ENCODE results near the gene TM9SF4. TPM values are rescaled to one million over a fixed set of nuclear protein-coding genes. Genes with fewer than 3 reads are reported as not detected.

The TM9SF4 gene
- polyA plus RNA-seq, 1 donor (not counting 4 experiments of a cell fraction or from before 2014, with no cell fraction given), result 49.4 TPM

- no peak for TF ChIP-seq CTCF (optimal IDR thresholded peaks at IDR 0.05 in 1 of 3, IDR thresholded peaks at IDR 0.05 in 1 of 3, conservative IDR thresholded peaks at IDR 0.05 in 1 of 3; ENCODE audit: extremely low read depth in 1 of 3, insufficient read depth in 2 of 3, low read length in 3 of 3)
- no peak for TF ChIP-seq EZH2 (IDR thresholded peaks at IDR 0.05; ENCODE audit: low read length)
- Histone ChIP-seq H3K4me1 (ENCODE audit: control insufficient read depth, extremely low read depth, insufficient read depth, low read length) (no peaks in the 10 kb centered on the region), H3K9me3 (ENCODE audit: control insufficient read depth, low read depth, low read length) (no peaks in the 10 kb centered on the region), H3K4me2 (ENCODE audit: control insufficient read depth, extremely low read depth, insufficient read depth, low read depth, low read length) (no peak overlapping the region), H2AFZ (ENCODE audit: control insufficient read depth, low read length) (no peak overlapping the region), H3K79me2 (ENCODE audit: control insufficient read depth, insufficient read depth, low read length) (no peaks in the 10 kb centered on the region), H3K9ac (ENCODE audit: control insufficient read depth, extremely low read depth, insufficient read depth, low read length) (no peak overlapping the region), H3K9me1 (ENCODE audit: control insufficient read depth, extremely low read depth, insufficient read depth, low read length) (no peaks in the 10 kb centered on the region), H3K36me3 (ENCODE audit: control insufficient read depth in 2 of 2, extremely low read depth in 1 of 2, insufficient read depth in 2 of 2, low read length in 2 of 2) (no peaks in the 10 kb centered on the region), H3K4me3 (ENCODE audit: control insufficient read depth in 2 of 3, extremely low read depth in 1 of 3, insufficient read depth in 2 of 3, low read depth in 1 of 3, low read length in 3 of 3) (no peak overlapping the region), H3K27ac (ENCODE audit: control insufficient read depth, insufficient read depth, low read length) (no peak overlapping the region), H4K20me1 (ENCODE audit: control insufficient read depth, extremely low read depth, insufficient read depth, low read length) (no peaks in the 10 kb centered on the region), H3K27me3 (ENCODE audit: control insufficient read depth, extremely low read depth, insufficient read depth, low read length) (peaks cover 12% of the 10 kb centered on the region)
- dilution Hi-C loops (cut with MboI; ENCODE audit: extremely low pct_ligation_motif_present, low sequenced_read_pairs), result no loop called here
- DNase-seq (ENCODE audit: low read depth, low spot score) (no peak), FAIRE-seq (no peak)
These were observed 29.8 kb upstream of the TM9SF4 start for GRCh38 chr20:32079655-32080109.

DNA sequence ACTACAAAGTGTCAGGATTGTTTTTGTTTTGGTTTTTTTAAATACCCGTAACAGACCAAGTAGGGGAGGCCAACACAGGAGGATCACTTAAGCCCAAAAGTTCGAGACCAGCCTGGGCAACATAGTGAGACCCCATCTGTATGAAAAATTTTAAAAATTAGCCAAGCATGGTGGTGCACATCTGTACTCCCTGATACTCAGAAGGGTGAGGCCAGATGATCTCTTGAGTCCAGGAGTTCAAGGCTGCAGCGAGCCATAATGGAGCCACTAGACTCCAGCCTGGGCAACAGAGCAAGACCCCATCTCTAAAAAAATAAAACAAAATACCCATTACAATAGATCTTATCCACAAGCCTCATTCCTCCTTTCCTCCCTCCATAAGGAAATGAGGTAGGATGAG, 28.7 kb upstream of the TM9SF4 start:
- FAIRE-seq, result no peak
- no peak overlapping the region for H2AFZ ChIP-seq (ENCODE audit: control insufficient read depth, low read length)
- H3K4me3 ChIP-seq (ENCODE audit: control insufficient read depth in 2 of 3, extremely low read depth in 1 of 3, insufficient read depth in 2 of 3, low read depth in 1 of 3, low read length in 3 of 3), result no peak overlapping the region
- H3K9me3 ChIP-seq (ENCODE audit: control insufficient read depth, low read depth, low read length), result no peaks in the 10 kb centered on the region
- H4K20me1 ChIP-seq (ENCODE audit: control insufficient read depth, extremely low read depth, insufficient read depth, low read length), result no peaks in the 10 kb centered on the region
- TF ChIP-seq CTCF (optimal IDR thresholded peaks at IDR 0.05 in 1 of 3, IDR thresholded peaks at IDR 0.05 in 1 of 3, conservative IDR thresholded peaks at IDR 0.05 in 1 of 3; ENCODE audit: extremely low read depth in 1 of 3, insufficient read depth in 2 of 3, low read length in 3 of 3) (no peak), EZH2 (IDR thresholded peaks at IDR 0.05; ENCODE audit: low read length) (no peak)
- dilution Hi-C loops (cut with MboI; ENCODE audit: extremely low pct_ligation_motif_present, low sequenced_read_pairs), result no loop called here
- no peak overlapping the region for H3K4me2 ChIP-seq (ENCODE audit: control insufficient read depth, extremely low read depth, insufficient read depth, low read depth, low read length)
- no peaks in the 10 kb centered on the region for H3K79me2 ChIP-seq (ENCODE audit: control insufficient read depth, insufficient read depth, low read length)
- no peaks in the 10 kb centered on the region for H3K4me1 ChIP-seq (ENCODE audit: control insufficient read depth, extremely low read depth, insufficient read depth, low read length)
- no peak overlapping the region for H3K9ac ChIP-seq (ENCODE audit: control insufficient read depth, extremely low read depth, insufficient read depth, low read length)
- DNase-seq (ENCODE audit: low read depth, low spot score), result no peak
- no peaks in the 10 kb centered on the region for H3K36me3 ChIP-seq (ENCODE audit: control insufficient read depth in 2 of 2, extremely low read depth in 1 of 2, insufficient read depth in 2 of 2, low read length in 2 of 2)
- no peaks in the 10 kb centered on the region for H3K9me1 ChIP-seq (ENCODE audit: control insufficient read depth, extremely low read depth, insufficient read depth, low read length)
- no peak overlapping the region for H3K27ac ChIP-seq (ENCODE audit: control insufficient read depth, insufficient read depth, low read length)
- peaks cover 12% of the 10 kb centered on the region for H3K27me3 ChIP-seq (ENCODE audit: control insufficient read depth, extremely low read depth, insufficient read depth, low read length)

Measured in keratinocyte (primary cell).